ENCODE data around the gene IRGM. TPM values are rescaled to one million over a fixed set of nuclear protein-coding genes. Genes with fewer than 3 reads are reported as not detected.
A peak's percentile ranks its signal among the peaks of the same experiment; 100 is the strongest.
"Not testable (repeated sequence)": the region's sequence is repeated elsewhere in the genome, so short reads cannot be mapped to it uniquely, and the experiment has no call there.

The IRGM gene
- polyA plus RNA-seq, 1 donor: 0.09 TPM

DNA sequence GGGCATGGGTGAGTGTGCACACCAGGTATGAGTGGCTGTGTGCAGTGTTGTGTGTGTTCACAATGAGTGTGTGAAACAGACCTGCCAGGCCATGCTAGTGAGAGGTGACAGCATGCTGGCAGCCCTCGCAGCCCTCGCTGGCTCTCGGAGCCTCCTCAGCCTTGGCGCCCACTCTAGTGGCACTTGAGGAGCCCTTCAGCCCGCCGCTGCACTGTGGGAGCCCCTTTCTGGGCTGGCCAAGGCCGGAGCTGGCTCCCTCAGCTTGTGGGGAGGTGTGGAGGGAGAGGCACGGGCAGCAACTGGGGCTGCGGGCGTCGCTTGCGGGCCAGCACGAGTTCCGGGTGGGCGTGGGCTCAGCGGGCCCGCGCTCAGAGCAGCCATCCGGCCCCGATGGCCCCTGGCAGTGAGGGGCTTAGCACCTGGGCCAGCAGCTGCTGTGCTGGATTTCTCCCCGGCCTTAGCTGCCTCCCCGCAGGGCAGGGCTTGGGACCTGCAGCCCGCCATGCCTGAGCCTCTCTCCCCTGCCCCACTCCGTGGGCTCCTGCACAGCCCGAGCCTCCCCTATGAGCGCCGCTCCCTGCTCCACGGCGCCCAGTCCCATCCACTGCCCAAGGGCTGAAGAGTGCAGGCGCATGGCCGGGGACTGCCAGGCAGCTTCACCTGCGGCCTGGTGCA lies 999 bp upstream of the IRGM start:
- not testable (repeated sequence) for H3K4me1 ChIP-seq (ENCODE audit: control insufficient read depth, insufficient read depth, low read length); H3K4me3 ChIP-seq (ENCODE audit: low read length); H3K36me3 ChIP-seq (ENCODE audit: control insufficient read depth, insufficient read depth, low read length); H3K9me3 ChIP-seq (ENCODE audit: control insufficient read depth, low read depth, low read length); H3K27me3 ChIP-seq (ENCODE audit: control insufficient read depth, insufficient read depth, low read length); H3K27ac ChIP-seq (ENCODE audit: low read length); DNase-seq
- WGBS (ENCODE audit: insufficient coverage, low lambda C conversion rate): no CpG with 5 or more reads among the region's 32 CpGs

DNA sequence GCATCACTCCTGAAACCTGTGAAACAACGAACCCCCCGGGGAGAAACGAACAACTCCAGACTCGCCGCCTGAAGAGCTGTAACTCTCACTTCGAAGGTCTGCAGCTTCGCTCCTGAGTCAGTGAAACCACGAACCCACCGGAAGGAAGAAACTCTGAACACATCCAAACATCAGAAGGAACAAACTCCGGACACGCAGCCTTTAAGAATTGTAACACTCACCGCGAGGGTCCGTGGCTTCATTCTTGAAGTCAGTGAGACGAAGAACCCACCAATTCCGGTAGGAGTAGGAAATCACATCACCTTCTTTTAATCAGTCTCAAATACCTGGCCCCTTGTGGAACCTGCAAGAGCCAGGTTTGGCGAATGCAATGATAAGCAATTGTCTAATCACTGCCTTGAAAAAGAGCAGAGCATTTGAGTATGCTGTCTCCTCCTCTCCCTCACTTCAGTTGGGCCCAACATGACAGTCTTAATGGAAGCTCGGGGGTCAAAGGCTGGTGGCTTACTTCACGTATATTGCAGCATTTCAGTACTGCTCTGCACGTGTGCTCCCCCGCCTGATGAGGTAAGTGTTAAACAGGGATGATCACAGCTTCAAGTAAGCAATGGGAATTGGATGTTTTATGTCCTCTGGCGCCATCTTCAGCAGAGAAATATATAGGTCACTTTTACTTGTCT lies 473 bp downstream of the IRGM start:
- Histone ChIP-seq H3K36me3 (ENCODE audit: control insufficient read depth, insufficient read depth, low read length) (no peaks in the 10 kb centered on the region), H3K27ac (ENCODE audit: low read length) (no peak overlapping the region), H3K9me3 (ENCODE audit: control insufficient read depth, low read depth, low read length) (no peaks in the 10 kb centered on the region), H3K27me3 (ENCODE audit: control insufficient read depth, insufficient read depth, low read length) (no peaks in the 10 kb centered on the region), H3K4me3 (ENCODE audit: low read length) (no peak overlapping the region), H3K4me1 (ENCODE audit: control insufficient read depth, insufficient read depth, low read length) (no peaks in the 10 kb centered on the region)
- no CpG with 5 or more reads among the region's 22 CpGs for WGBS (ENCODE audit: insufficient coverage, low lambda C conversion rate)
- DNase-seq: peak; percentile 87 to 89

GRCh38 chr5:150847334-150847695 lies 994 bp downstream of the IRGM start:
- Histone ChIP-seq H3K27ac (ENCODE audit: low read length) (no peak overlapping the region), H3K4me1 (ENCODE audit: control insufficient read depth, insufficient read depth, low read length) (no peaks in the 10 kb centered on the region), H3K4me3 (ENCODE audit: low read length) (no peak overlapping the region), H3K36me3 (ENCODE audit: control insufficient read depth, insufficient read depth, low read length) (no peaks in the 10 kb centered on the region), H3K27me3 (ENCODE audit: control insufficient read depth, insufficient read depth, low read length) (no peaks in the 10 kb centered on the region), H3K9me3 (ENCODE audit: control insufficient read depth, low read depth, low read length) (no peaks in the 10 kb centered on the region)
- WGBS (ENCODE audit: insufficient coverage, low lambda C conversion rate): no CpG with 5 or more reads among the region's 5 CpGs
- no peak for DNase-seq

- H3K4me3 ChIP-seq (ENCODE audit: low read length): no peak overlapping the region
- WGBS (ENCODE audit: insufficient coverage, low lambda C conversion rate): no CpG with 5 or more reads among the region's 4 CpGs
- H3K4me1 ChIP-seq (ENCODE audit: control insufficient read depth, insufficient read depth, low read length): no peaks in the 10 kb centered on the region
- no peaks in the 10 kb centered on the region for H3K27me3 ChIP-seq (ENCODE audit: control insufficient read depth, insufficient read depth, low read length)
- H3K27ac ChIP-seq (ENCODE audit: low read length): no peak overlapping the region
- no peaks in the 10 kb centered on the region for H3K9me3 ChIP-seq (ENCODE audit: control insufficient read depth, low read depth, low read length)
- DNase-seq: no peak
- H3K36me3 ChIP-seq (ENCODE audit: control insufficient read depth, insufficient read depth, low read length): no peaks in the 10 kb centered on the region
These were observed 1.9 kb downstream of the IRGM start for GRCh38 chr5:150848271-150848670.

GRCh38 chr5:150851039-150851438 lies 4.7 kb downstream of the IRGM start:
- no peaks in the 10 kb centered on the region for H3K4me1 ChIP-seq (ENCODE audit: control insufficient read depth, insufficient read depth, low read length)
- no peak overlapping the region for H3K4me3 ChIP-seq (ENCODE audit: low read length)
- H3K9me3 ChIP-seq (ENCODE audit: control insufficient read depth, low read depth, low read length): no peaks in the 10 kb centered on the region
- DNase-seq: no peak
- no peaks in the 10 kb centered on the region for H3K27me3 ChIP-seq (ENCODE audit: control insufficient read depth, insufficient read depth, low read length)
- H3K27ac ChIP-seq (ENCODE audit: low read length): no peak overlapping the region
- WGBS (ENCODE audit: insufficient coverage, low lambda C conversion rate): no CpG with 5 or more reads among the region's 3 CpGs
- H3K36me3 ChIP-seq (ENCODE audit: control insufficient read depth, insufficient read depth, low read length): no peaks in the 10 kb centered on the region

- no peaks in the 10 kb centered on the region for H3K4me1 ChIP-seq (ENCODE audit: control insufficient read depth, insufficient read depth, low read length)
- H3K27ac ChIP-seq (ENCODE audit: low read length): no peak overlapping the region
- H3K9me3 ChIP-seq (ENCODE audit: control insufficient read depth, low read depth, low read length): no peaks in the 10 kb centered on the region
- no peaks in the 10 kb centered on the region for H3K27me3 ChIP-seq (ENCODE audit: control insufficient read depth, insufficient read depth, low read length)
- H3K4me3 ChIP-seq (ENCODE audit: low read length): no peak overlapping the region
- no peaks in the 10 kb centered on the region for H3K36me3 ChIP-seq (ENCODE audit: control insufficient read depth, insufficient read depth, low read length)
- no peak for DNase-seq
- 90% methylated on average over 2 of the region's 2 CpGs for whole genome bisulfite sequencing (ENCODE audit: insufficient coverage, low lambda C conversion rate)
These were observed 7.2 kb downstream of the IRGM start for GRCh38 chr5:150853561-150853960.

GRCh38 chr5:150856700-150857099 lies 10.4 kb downstream of the IRGM start:
- H3K27me3 ChIP-seq (ENCODE audit: control insufficient read depth, insufficient read depth, low read length); DNase-seq; H3K27ac ChIP-seq (ENCODE audit: low read length); H3K4me1 ChIP-seq (ENCODE audit: control insufficient read depth, insufficient read depth, low read length); H3K4me3 ChIP-seq (ENCODE audit: low read length); H3K36me3 ChIP-seq (ENCODE audit: control insufficient read depth, insufficient read depth, low read length); H3K9me3 ChIP-seq (ENCODE audit: control insufficient read depth, low read depth, low read length): not testable (repeated sequence)
- WGBS (ENCODE audit: insufficient coverage, low lambda C conversion rate): no CpG with 5 or more reads among the region's 3 CpGs

DNA sequence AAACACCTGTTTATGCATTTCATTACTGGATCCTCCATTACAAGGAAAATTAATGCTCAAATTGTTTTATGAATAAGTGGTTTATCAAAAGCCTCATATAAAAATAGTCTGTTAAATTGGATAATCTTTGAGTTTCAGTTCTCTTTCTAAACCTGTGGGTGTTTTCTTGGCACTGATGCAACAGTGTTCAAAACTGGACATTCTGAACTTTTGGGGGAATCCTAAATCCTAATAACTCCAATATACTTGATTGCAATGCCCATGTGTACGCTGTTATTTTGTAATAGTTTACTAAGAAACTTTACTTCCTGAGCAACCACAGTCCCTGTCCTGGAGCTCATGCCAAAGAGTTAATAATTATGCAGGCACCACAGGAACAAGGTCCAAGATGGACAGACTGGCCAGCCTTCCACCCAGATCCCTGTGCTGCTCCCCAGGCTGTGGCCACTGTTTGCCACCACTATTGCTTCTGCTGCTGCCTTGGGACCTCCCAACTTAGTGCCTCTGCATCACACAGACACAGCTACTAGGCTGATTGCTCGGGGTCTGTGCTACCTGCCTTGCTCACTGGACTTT lies 14.0 kb downstream of the IRGM start:
- no peak overlapping the region for H3K27ac ChIP-seq (ENCODE audit: low read length)
- H3K4me3 ChIP-seq (ENCODE audit: low read length): no peak overlapping the region
- no peaks in the 10 kb centered on the region for H3K9me3 ChIP-seq (ENCODE audit: control insufficient read depth, low read depth, low read length)
- H3K36me3 ChIP-seq (ENCODE audit: control insufficient read depth, insufficient read depth, low read length): no peaks in the 10 kb centered on the region
- H3K27me3 ChIP-seq (ENCODE audit: control insufficient read depth, insufficient read depth, low read length): no peaks in the 10 kb centered on the region
- no peak for DNase-seq
- no CpG with 5 or more reads among the region's 2 CpGs for WGBS (ENCODE audit: insufficient coverage, low lambda C conversion rate)
- H3K4me1 ChIP-seq (ENCODE audit: control insufficient read depth, insufficient read depth, low read length): no peaks in the 10 kb centered on the region

DNA sequence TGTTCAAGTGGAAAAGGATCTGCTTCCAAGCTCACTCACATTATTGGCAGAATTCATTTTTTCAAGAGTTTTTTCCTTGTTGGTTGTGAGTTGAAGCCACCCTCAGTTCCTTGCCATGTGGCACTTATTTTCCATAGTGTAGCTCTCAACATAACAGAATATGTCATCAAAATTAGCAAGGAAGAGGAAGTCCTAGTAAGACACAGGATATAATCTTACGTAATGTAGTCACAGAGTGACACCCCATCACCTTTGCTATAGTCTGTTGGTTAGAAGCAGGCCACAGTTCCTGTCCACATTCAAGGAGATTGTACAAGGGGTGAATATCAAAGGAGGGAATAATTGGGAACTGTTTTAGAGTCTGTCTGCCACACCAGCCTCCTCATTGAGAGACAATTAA lies 15.7 kb downstream of the IRGM start:
- no peaks in the 10 kb centered on the region for H3K9me3 ChIP-seq (ENCODE audit: control insufficient read depth, low read depth, low read length)
- no peak for DNase-seq
- no peaks in the 10 kb centered on the region for H3K27me3 ChIP-seq (ENCODE audit: control insufficient read depth, insufficient read depth, low read length)
- WGBS (ENCODE audit: insufficient coverage, low lambda C conversion rate): no CpG with 5 or more reads among the region's 1 CpG
- H3K4me1 ChIP-seq (ENCODE audit: control insufficient read depth, insufficient read depth, low read length): no peaks in the 10 kb centered on the region
- H3K4me3 ChIP-seq (ENCODE audit: low read length): no peak overlapping the region
- H3K27ac ChIP-seq (ENCODE audit: low read length): no peak overlapping the region
- no peaks in the 10 kb centered on the region for H3K36me3 ChIP-seq (ENCODE audit: control insufficient read depth, insufficient read depth, low read length)

- H3K27ac ChIP-seq (ENCODE audit: low read length): no peak overlapping the region
- H3K4me3 ChIP-seq (ENCODE audit: low read length): no peak overlapping the region
- peaks cover 11% of the 10 kb centered on the region for H3K9me3 ChIP-seq (ENCODE audit: control insufficient read depth, low read depth, low read length)
- DNase-seq: no peak
- H3K27me3 ChIP-seq (ENCODE audit: control insufficient read depth, insufficient read depth, low read length): no peaks in the 10 kb centered on the region
- no peaks in the 10 kb centered on the region for H3K36me3 ChIP-seq (ENCODE audit: control insufficient read depth, insufficient read depth, low read length)
- no peaks in the 10 kb centered on the region for H3K4me1 ChIP-seq (ENCODE audit: control insufficient read depth, insufficient read depth, low read length)
These were observed 33.0 kb downstream of the IRGM start for GRCh38 chr5:150879358-150879757.
